ENCODE results near the gene MIAT.

MIAT gene

GRCh38 chr22:26646158-26646557 lies 11.2 kb upstream of the MIAT start:
- no peak overlapping the region for H3K4me3 ChIP-seq (ENCODE audit: low read length)
- TF ChIP-seq CTCF (conservative IDR thresholded peaks at IDR 0.05; ENCODE audit: low read depth, low read length) = no peak
- no peak for DNase-seq (ENCODE audit: low read depth)

DNA sequence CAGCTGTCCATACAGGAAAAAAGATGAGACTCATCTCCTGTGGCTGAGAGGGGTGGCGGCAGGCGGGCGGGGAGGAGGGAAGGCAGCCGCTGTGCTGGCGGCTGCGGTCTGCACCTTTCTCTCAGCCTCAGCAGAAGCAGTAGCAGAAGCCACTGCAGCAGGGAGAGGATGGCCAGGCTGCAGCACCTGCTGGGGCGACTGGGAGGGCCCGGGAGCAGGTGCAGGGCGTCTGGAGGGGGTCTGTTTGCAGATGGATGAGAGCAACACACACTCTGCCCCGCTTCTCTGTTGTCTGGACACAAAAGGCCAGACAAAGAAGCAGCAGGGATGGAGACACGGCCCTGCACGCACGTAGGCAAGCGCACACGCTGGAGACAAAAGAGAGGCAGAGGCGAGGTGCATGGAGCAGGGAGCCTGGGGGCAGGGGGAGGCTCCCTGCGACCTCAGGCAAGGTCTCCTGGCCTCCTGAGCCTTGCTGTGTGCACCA lies 9.3 kb upstream of the MIAT start:
- DNase-seq (ENCODE audit: low read depth) = no peak
- no peak for TF ChIP-seq CTCF (conservative IDR thresholded peaks at IDR 0.05; ENCODE audit: low read depth, low read length)
- no peak overlapping the region for H3K4me3 ChIP-seq (ENCODE audit: low read length)

DNA sequence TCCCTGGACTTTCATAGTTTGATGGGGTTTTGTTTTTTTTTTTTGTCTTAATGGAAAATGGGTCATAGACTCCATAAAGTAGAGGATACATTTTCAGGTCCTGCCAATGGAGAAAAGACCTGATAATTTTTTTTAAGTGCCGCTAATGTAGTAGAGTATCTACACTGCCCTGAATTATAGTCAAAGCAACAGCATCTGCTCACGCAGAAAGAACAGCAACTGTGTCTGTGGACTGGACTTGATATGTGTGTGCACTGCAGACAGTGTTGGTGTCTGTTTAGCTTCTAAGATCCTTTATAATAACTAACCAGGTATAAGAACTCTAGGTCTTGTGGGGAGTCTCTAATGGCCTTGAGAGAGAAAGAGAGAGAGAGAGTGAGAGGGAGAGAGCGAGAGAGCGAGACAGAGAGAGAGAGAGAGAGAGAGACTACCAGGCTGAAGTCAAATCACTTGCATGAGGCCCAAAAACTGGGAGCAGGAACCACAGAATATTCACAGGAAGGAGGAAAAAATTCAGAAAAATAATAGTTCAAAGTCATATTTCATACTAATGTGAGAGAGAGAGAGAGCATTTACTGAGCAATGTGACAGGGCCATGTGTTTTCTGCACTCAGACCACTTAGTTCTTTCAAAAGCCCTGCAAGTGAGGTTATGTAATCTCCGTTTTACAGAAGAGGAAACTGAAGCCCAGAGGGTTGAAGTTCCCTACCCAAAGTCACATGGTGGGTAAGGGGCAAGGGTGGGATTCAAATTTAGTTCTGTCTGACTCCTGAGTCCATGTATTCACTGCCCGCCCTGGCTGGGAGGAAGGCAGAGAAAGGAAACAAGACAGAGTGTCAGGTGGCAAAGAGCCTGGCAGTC lies 8.6 kb upstream of the MIAT start:
- TF ChIP-seq CTCF (conservative IDR thresholded peaks at IDR 0.05; ENCODE audit: low read depth, low read length) = no peak
- H3K4me3 ChIP-seq (ENCODE audit: low read length) = no peak overlapping the region
- DNase-seq (ENCODE audit: low read depth) = no peak

GRCh38 chr22:26650722-26651421 lies 6.5 kb upstream of the MIAT start:
- DNase-seq (ENCODE audit: low read depth) = no peak
- no peak overlapping the region for H3K4me3 ChIP-seq (ENCODE audit: low read length)
- TF ChIP-seq CTCF (conservative IDR thresholded peaks at IDR 0.05; ENCODE audit: low read depth, low read length) = no peak

- DNase-seq (ENCODE audit: low read depth) = no peak
- no peak for TF ChIP-seq CTCF (conservative IDR thresholded peaks at IDR 0.05; ENCODE audit: low read depth, low read length)
- no peak overlapping the region for H3K4me3 ChIP-seq (ENCODE audit: low read length)
Observed at GRCh38 chr22:26651815-26652214, 5.6 kb upstream of the MIAT start.

GRCh38 chr22:26658161-26658560 lies 773 bp downstream of the MIAT start:
- peak overlapping the region; percentile 37 for H3K4me3 ChIP-seq (ENCODE audit: low read length)
- no peak for TF ChIP-seq CTCF (conservative IDR thresholded peaks at IDR 0.05; ENCODE audit: low read depth, low read length)
- no peak for DNase-seq (ENCODE audit: low read depth)
